GM21529 (cell line): ENCODE measurements around the gene TMEM30A.

Source experiments
- ATAC-seq: cut with Tn5 transposase; IDR thresholded peaks from one replicate; pipeline ENCODE4 v1.9.1; 2021; ENCODE audit not compliant: unreplicated experiment

TMEM30A gene

DNA sequence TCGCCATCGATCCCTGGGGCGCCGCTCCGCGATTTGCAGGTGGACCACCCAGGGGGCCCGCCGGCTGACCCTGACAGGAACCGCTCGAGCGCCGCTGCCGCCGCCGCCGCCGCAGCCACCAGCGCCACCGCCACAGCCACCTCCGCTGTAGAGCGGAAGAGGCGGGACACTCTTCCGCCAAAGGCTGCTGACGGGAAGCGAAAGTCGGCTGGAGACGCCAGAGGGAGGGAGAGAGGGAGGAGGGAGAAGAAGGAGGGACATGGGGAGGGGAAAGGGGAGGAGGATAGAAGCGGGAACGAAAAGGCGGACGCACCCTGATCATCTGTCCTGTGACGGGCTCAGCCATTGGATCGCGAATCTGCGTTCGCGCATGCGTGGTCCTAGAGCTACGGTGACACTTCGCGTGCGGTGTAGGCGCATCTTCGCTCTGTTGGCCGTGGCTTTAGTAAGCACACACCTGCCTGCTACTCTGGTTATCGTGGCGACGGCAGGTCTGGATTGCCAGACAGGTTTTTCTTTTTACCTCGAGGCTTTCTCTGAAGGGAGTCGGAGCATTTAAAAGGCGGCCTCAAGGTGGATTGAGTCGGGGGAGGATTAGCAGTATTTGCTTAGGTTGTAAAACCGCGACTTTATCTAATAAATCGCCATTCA lies at the start of gene TMEM30A:
Gene TMEM30A, minus strand, starts transcription at position 161 of the 651 bp plus-strand sequence. Its CDS starts 154 bp downstream, at position 7.
- peak; percentile 90 for ATAC-seq

- ATAC-seq, result no peak
These were observed 49.1 kb upstream of the TMEM30A start for GRCh38 chr6:75333676-75334200.

- no peak for ATAC-seq
These were observed 46.6 kb upstream of the TMEM30A start for GRCh38 chr6:75331151-75331550.

DNA sequence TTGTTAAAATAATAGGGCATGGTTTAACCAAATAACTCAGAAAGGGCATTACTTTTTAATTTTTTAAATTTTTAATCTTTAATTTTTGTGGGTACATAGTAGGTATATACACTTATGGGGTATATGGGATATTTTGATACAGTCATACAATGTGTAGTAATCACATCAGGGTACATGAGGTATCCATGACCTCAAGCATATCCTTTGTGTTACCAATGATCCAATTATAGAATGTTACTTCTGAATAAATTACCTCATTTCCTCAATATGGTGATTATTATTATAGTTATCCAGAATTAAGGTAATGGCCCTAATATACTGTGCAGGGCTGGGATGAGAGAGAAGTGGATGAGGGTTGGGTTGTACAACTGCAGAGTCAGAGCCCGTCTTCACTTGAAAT lies 45.1 kb upstream of the TMEM30A start:
- no peak for ATAC-seq

GRCh38 chr6:75327807-75328206 lies 43.2 kb upstream of the TMEM30A start:
- no peak for ATAC-seq

DNA sequence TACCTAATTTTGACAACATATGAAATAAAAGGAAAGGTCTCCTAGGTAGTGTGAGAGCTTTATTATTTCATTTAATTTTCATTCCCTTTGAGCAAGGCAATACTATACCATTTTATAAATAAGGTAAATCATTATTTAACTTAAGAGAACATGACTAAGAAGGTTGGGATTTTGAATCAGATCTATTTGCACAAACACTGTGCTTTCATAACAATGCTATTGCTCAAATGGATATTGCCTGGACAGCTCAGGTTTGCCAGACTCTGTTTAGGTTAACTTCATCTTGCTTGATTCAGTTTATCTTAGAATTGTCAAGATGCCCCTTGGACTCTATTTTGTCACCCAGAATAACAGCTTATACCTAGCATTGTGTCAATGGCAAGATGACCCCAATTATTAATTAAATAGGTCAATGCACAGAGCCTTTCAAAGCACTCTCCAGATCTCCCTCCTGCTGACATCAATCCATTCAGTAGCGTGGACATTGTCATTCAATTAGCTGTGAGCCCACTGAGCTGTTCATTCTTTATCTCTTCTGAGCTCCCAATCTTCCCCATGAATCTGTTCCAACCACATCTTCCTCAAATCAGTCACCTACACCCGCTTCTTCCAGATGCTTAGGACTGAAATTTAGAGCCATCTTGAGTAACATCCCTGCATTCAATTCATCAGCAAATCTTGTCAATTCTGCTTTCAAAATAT lies 42.1 kb upstream of the TMEM30A start:
- no peak for ATAC-seq

- no peak for ATAC-seq
These were observed 34.3 kb upstream of the TMEM30A start for GRCh38 chr6:75318900-75319299.

DNA sequence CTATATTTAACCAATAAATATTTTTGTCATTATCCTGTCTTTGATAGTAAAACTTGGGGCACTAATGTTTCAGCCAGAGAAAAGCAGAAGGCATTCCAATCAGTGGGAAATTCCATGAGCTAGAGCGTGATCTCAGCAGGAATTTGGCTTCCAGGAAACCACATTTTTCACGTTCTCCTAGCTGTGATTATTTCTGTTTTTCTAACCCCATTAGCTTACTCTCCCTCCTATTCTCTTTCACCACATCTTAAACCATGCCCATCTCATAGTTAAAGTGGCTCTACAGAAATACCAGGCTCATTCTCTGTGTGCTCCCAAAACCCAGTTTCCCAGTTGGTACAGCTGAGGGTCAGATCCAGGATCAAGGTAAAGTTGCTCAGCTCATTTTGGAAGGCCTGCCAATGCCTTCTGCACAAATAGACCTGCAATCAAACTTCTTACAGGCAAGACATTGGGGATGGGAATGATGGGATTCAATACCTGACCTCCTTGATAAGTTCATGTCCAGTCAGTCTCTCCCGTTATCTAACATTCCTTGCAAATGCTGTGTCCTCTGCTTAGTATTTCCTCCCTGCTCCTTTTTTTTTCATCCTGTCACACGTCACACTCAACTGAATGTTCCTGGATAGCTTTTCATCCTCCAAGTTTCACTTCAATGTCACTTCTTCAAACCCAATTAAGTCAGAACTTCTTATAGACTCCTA lies 33.1 kb upstream of the TMEM30A start:
- ATAC-seq, result no peak

DNA sequence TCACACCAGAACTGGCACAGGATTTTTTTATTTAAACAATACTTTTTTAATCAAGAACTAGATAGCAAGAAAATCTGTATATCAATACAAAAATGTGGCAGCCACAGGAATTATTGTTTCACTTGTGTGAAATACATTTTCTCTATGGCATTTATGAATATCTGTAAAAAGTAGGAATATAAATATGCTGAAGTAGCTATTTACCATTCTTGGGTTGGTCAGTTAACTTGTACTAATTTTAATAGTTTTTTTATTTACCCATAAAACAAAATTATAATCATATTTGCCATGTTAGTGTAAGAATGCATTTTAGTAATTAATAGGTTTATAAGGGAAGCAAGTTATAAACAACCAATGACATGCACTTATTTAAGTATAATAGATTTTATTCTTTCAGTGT lies 31.4 kb upstream of the TMEM30A start:
- ATAC-seq, result no peak

DNA sequence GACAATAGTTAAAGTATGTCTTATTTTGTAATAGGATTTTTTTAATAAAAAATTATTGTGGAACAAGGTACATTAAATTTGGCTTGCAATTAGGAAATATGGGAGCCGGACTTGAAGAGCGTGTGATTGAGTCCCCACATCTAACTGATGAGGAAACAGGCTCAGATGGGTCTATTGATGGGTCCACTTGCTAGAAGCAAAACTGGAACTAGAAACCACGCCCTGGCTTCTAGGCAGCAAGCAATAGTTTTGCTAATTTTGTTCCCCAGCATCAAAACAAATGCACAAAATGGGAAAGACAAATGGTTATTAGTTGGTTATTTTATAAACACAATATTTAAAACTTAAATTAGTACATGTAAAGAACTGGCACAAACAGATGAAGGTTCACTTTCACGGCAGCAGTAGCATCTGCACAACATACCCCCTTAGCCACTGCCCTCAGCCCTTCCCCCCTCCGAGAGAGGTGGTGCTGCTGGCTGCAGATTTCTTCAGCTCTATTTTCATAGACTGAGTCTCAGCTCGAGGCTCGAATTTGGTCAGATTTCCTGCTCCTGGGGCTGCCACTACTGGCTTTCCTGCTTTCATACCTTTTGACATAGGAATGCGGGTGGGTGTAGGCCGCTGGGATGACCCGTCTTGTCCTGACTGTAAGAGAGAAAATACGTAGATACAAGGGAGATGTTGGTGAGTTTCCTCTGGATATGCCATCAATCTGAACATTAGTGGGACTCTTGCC lies 23.8 kb upstream of the TMEM30A start:
- no peak for ATAC-seq

DNA sequence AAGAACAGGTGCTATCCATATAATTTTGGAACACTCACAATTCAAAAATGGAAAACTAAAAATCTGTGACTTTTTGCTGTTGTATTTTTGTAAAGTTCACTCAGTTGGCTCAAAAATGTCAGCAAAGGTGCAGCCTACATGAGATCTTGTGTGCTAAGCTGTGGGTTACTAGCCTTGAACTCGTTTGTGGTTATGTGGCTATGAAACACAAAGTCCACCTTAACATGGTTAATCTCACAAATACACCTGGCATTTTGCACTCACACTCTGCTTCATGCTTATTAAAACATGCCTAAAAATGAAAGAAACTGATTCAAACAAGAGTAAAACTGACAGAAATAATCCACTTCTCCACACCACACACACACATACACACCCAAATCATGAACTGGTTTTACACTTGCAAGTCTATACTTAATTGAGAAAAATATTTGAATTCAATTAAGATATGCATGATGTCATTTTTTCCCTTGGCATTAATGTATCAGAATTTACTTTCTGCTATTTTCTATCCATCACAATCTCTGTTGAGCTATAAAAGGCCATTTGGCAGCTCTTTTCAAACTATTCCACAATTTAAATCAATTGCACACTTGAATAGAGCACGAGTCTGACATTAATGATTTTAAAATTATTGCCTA lies 22.9 kb upstream of the TMEM30A start:
- no peak for ATAC-seq

- no peak for ATAC-seq
These were observed 21.5 kb upstream of the TMEM30A start for GRCh38 chr6:75306064-75306463.

- no peak for ATAC-seq
These were observed 21.0 kb upstream of the TMEM30A start for GRCh38 chr6:75305573-75305972.

GRCh38 chr6:75302280-75302679 lies 17.7 kb upstream of the TMEM30A start:
- no peak for ATAC-seq

DNA sequence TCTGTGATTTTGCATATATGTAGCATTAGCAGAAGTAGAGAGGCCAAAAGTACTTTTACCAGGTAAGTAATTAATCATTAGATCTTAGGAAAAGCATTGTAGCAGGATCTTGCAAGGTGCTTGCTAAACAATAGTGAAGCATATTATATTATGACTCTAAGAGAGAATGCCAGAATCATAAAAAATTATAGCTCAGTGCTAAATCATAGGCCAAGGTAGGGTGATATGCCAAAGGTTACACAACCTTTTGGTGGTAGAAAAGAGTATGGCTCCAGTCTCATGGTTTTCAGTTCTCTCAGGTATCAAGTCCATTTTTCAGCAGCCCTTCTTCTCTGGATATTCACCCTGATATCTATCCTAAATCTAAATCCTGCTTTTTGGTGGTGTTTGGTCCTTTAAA lies 16.9 kb upstream of the TMEM30A start:
- no peak for ATAC-seq

DNA sequence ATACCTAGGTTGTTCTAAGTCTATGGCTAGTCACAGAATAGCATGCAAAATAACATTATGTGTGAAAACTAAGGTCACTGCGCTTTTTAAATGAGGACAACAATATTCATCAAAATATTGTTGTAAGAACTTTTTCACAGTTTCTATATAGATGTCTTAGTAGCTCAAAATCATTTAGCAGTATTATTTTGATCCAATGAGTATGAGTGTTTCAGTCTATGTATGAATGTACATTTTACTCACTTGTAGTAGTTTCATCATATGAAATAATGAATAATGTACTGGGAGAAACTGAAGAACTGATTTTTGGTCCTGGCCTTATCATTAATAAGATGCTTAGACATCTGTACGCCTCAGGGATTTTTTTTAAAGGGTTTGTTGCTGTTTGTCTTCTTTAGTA lies 16.5 kb upstream of the TMEM30A start:
- ATAC-seq, result no peak

- no peak for ATAC-seq
These were observed 15.9 kb upstream of the TMEM30A start for GRCh38 chr6:75300531-75300855.

GRCh38 chr6:75299801-75300530 lies 15.4 kb upstream of the TMEM30A start:
- no peak for ATAC-seq

GRCh38 chr6:75296811-75297779 lies 12.5 kb upstream of the TMEM30A start:
- ATAC-seq, result peak; percentile 85
